Measurements from ENCODE around the gene CREBBP. TPM values are rescaled to one million over a fixed set of nuclear protein-coding genes. Genes with fewer than 3 reads are reported as not detected.

The CREBBP gene
- total and polyA plus RNA-seq, 4 donors: 16.0 to 155 (median 36.1) TPM

- Histone ChIP-seq H3K4me3 (peak overlapping the region; percentile 95), H3K9ac (ENCODE audit: insufficient read depth in 1 of 2, low read length in 2 of 2) (no peak overlapping the region), H3K4me1 (ENCODE audit: control insufficient read depth in 5 of 5, insufficient read depth in 5 of 5, low read length in 5 of 5) (peaks cover 15 to 32% (median 18%) of the 10 kb centered on the region in 5 donors), H3K36me3 (ENCODE audit: control insufficient read depth in 4 of 4, insufficient read depth in 4 of 4, low read length in 4 of 4) (peaks cover 0 to 10% (median 2%) of the 10 kb centered on the region in 4 donors), H3K9me3 (ENCODE audit: control insufficient read depth in 4 of 4, insufficient read depth in 3 of 4, low read length in 3 of 4) (no peaks in the 10 kb centered on the region), H3K27ac (ENCODE audit: low read depth in 1 of 2, low read length in 1 of 2) (peak overlapping the region; percentile 94 to 96), H3K27me3 (ENCODE audit: control insufficient read depth in 3 of 3, insufficient read depth in 3 of 3, low read length in 2 of 3) (no peaks in the 10 kb centered on the region)
- DNase-seq (peak; percentile 72 to 86 (median 74)), ATAC-seq (ENCODE audit: insufficient read depth, low FRiP score) (peak; percentile 67)
- TF ChIP-seq CTCF (IDR thresholded peaks at IDR 0.05; ENCODE audit: control extremely low read depth, extremely low read depth): peak; percentile 5
- 0 to 1% methylated on average over 23 to 117 of the region's 117 CpGs for WGBS, 2 donors
Measured at GRCh38 chr16:3879887-3880564, 487 bp downstream of the CREBBP start.

GRCh38 chr16:3879258-3879886 lies 1.1 kb downstream of the CREBBP start:
- 1 to 2% methylated on average over 49 to 50 of the region's 50 CpGs for WGBS, 2 donors
- Histone ChIP-seq H3K27ac (ENCODE audit: low read depth in 1 of 2, low read length in 1 of 2) (peak overlapping the region; percentile 60), H3K36me3 (ENCODE audit: control insufficient read depth in 4 of 4, insufficient read depth in 4 of 4, low read length in 4 of 4) (peaks cover 0 to 10% (median 2%) of the 10 kb centered on the region in 4 donors), H3K4me1 (ENCODE audit: control insufficient read depth in 5 of 5, insufficient read depth in 5 of 5, low read length in 5 of 5) (peaks cover 20 to 38% (median 21%) of the 10 kb centered on the region in 5 donors), H3K27me3 (ENCODE audit: control insufficient read depth in 3 of 3, insufficient read depth in 3 of 3, low read length in 2 of 3) (no peaks in the 10 kb centered on the region), H3K4me3 (peak overlapping the region; percentile 95), H3K9ac (ENCODE audit: insufficient read depth in 1 of 2, low read length in 2 of 2) (peak overlapping the region in 1 of 2 donors; percentile 51), H3K9me3 (ENCODE audit: control insufficient read depth in 4 of 4, insufficient read depth in 3 of 4, low read length in 3 of 4) (no peaks in the 10 kb centered on the region)
- peak in 1 of 3 donors; percentile 21 for DNase-seq
- no peak for TF ChIP-seq CTCF (IDR thresholded peaks at IDR 0.05; ENCODE audit: control extremely low read depth, extremely low read depth)
- ATAC-seq (ENCODE audit: insufficient read depth, low FRiP score): no peak

GRCh38 chr16:3878610-3879009 lies 1.9 kb downstream of the CREBBP start:
- peaks cover 0 to 10% (median 2%) of the 10 kb centered on the region in 4 donors for H3K36me3 ChIP-seq (ENCODE audit: control insufficient read depth in 4 of 4, insufficient read depth in 4 of 4, low read length in 4 of 4)
- WGBS, 2 donors: 9 to 11% methylated on average over 8 of the region's 8 CpGs
- no peak overlapping the region for H3K27ac ChIP-seq (ENCODE audit: low read depth in 1 of 2, low read length in 1 of 2)
- H3K9ac ChIP-seq (ENCODE audit: insufficient read depth in 1 of 2, low read length in 2 of 2): peak overlapping the region in 1 of 2 donors; percentile 51
- no peaks in the 10 kb centered on the region for H3K27me3 ChIP-seq (ENCODE audit: control insufficient read depth in 3 of 3, insufficient read depth in 3 of 3, low read length in 2 of 3)
- no peak overlapping the region for H3K4me3 ChIP-seq
- peak in 2 of 3 donors; percentile 48 to 57 for DNase-seq
- H3K9me3 ChIP-seq (ENCODE audit: control insufficient read depth in 4 of 4, insufficient read depth in 3 of 4, low read length in 3 of 4): no peaks in the 10 kb centered on the region
- peaks cover 21 to 44% (median 28%) of the 10 kb centered on the region in 5 donors for H3K4me1 ChIP-seq (ENCODE audit: control insufficient read depth in 5 of 5, insufficient read depth in 5 of 5, low read length in 5 of 5)
- no peak for ATAC-seq (ENCODE audit: insufficient read depth, low FRiP score)
- TF ChIP-seq CTCF (IDR thresholded peaks at IDR 0.05; ENCODE audit: control extremely low read depth, extremely low read depth): no peak

Measured in lung (tissue), 12 donors.